ENCODE measurements around the gene ABCC6.

DNA sequence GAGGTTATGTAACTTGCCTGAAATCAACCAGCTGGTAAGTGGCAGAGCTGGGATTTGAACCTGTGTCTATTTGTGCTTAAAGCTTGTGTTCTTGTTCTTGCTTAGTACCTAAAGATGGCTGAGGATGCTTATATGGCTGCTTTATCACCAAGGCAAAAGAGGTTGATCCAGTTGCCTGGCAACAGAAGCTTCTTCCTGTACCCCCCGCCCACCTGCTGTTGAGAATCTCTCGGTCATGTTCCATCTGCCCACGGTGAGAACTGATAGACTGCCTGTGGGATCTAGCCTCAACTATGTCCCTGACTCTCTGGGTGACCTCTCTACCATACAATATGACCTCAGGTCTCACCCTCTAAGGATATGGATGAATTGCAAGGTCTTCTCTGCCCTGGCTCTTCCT, 60.7 kb downstream of the ABCC6 start:
- TF ChIP-seq POLR2A (IDR thresholded peaks at IDR 0.05), result no peak
- TF ChIP-seq, protein P1, sequence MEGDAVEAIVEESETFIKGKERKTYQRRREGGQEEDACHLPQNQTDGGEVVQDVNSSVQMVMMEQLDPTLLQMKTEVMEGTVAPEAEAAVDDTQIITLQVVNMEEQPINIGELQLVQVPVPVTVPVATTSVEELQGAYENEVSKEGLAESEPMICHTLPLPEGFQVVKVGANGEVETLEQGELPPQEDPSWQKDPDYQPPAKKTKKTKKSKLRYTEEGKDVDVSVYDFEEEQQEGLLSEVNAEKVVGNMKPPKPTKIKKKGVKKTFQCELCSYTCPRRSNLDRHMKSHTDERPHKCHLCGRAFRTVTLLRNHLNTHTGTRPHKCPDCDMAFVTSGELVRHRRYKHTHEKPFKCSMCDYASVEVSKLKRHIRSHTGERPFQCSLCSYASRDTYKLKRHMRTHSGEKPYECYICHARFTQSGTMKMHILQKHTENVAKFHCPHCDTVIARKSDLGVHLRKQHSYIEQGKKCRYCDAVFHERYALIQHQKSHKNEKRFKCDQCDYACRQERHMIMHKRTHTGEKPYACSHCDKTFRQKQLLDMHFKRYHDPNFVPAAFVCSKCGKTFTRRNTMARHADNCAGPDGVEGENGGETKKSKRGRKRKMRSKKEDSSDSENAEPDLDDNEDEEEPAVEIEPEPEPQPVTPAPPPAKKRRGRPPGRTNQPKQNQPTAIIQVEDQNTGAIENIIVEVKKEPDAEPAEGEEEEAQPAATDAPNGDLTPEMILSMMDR (IDR thresholded peaks at IDR 0.05), result no peak
